Measurements from ENCODE around the gene NR3C1.

The NR3C1 gene

GRCh38 chr5:143354025-143354424 lies 49.5 kb downstream of the NR3C1 start:
- H3K4me1 ChIP-seq (ENCODE audit: control insufficient read depth, insufficient read depth, low read depth, low read length): peaks cover 2% of the 10 kb centered on the region
- peak overlapping the region; percentile 68 for H3K27ac ChIP-seq (ENCODE audit: low read length, poor library complexity, severe bottlenecking)
- H3K4ac ChIP-seq (ENCODE audit: low read depth in 1 of 2, low read length in 2 of 2): no peak overlapping the region
- H2BK5ac ChIP-seq (ENCODE audit: low read depth, low read length, poor library complexity, severe bottlenecking): no peak overlapping the region
- H3K27me3 ChIP-seq (ENCODE audit: control insufficient read depth in 1 of 2, insufficient read depth in 1 of 2, low read length in 2 of 2): no peaks in the 10 kb centered on the region
- no peak overlapping the region for H2BK120ac ChIP-seq (ENCODE audit: low read depth, low read length)
- no peak overlapping the region for H3K23ac ChIP-seq (ENCODE audit: low read length in 2 of 2)
- H2BK12ac ChIP-seq (ENCODE audit: low read length in 2 of 2): no peak overlapping the region
- H3K36me3 ChIP-seq (ENCODE audit: control insufficient read depth in 1 of 2, insufficient read depth in 2 of 2, low read depth in 1 of 2, low read length in 2 of 2): no peaks in the 10 kb centered on the region
- H3K79me1 ChIP-seq (replicated peaks; ENCODE audit: low read length, poor library complexity, severe bottlenecking): peaks cover 8% of the 10 kb centered on the region
- H2AK5ac ChIP-seq (ENCODE audit: low read length, severe bottlenecking): no peak overlapping the region
- no peaks in the 10 kb centered on the region for H3K9me3 ChIP-seq (ENCODE audit: control insufficient read depth, low read length)
- H2BK15ac ChIP-seq (ENCODE audit: low read depth, poor library complexity, severe bottlenecking): no peak overlapping the region
- no peak overlapping the region for H3K4me2 ChIP-seq (ENCODE audit: low read length, poor library complexity, severe bottlenecking)
- no peak overlapping the region for H3K14ac ChIP-seq (ENCODE audit: low read length in 2 of 2)
- H4K8ac ChIP-seq (ENCODE audit: low read length): no peak overlapping the region
- H2AFZ ChIP-seq (ENCODE audit: low read depth, low read length): no peak overlapping the region
- peak overlapping the region in 1 of 2 experiments; percentile 64 for H3K4me3 ChIP-seq (ENCODE audit: insufficient read depth in 1 of 2, low read depth in 1 of 2, low read length in 2 of 2)
- no peak overlapping the region for H3K18ac ChIP-seq (ENCODE audit: low read depth in 1 of 2, low read length in 2 of 2)
- peak overlapping the region; percentile 63 for H3K9ac ChIP-seq (ENCODE audit: low read length)
- 46% methylated on average over 2 of the region's 3 CpGs for WGBS
- DNase-seq: peak; percentile 54
- H4K91ac ChIP-seq (ENCODE audit: low read length): no peak overlapping the region

- no peak overlapping the region for H3K14ac ChIP-seq (ENCODE audit: low read length in 2 of 2)
- H3K18ac ChIP-seq (ENCODE audit: low read depth in 1 of 2, low read length in 2 of 2): no peak overlapping the region
- no peak overlapping the region for H2BK120ac ChIP-seq (ENCODE audit: low read depth, low read length)
- no peak overlapping the region for H4K8ac ChIP-seq (ENCODE audit: low read length)
- H3K9me3 ChIP-seq (ENCODE audit: control insufficient read depth, low read length): no peaks in the 10 kb centered on the region
- H3K36me3 ChIP-seq (ENCODE audit: control insufficient read depth in 1 of 2, insufficient read depth in 2 of 2, low read depth in 1 of 2, low read length in 2 of 2): peaks cover 0 to 2% of the 10 kb centered on the region in 2 experiments
- H3K23ac ChIP-seq (ENCODE audit: low read length in 2 of 2): no peak overlapping the region
- H3K4me1 ChIP-seq (ENCODE audit: control insufficient read depth, insufficient read depth, low read depth, low read length): peaks cover 2% of the 10 kb centered on the region
- H3K27me3 ChIP-seq (ENCODE audit: control insufficient read depth in 1 of 2, insufficient read depth in 1 of 2, low read length in 2 of 2): no peaks in the 10 kb centered on the region
- peaks cover 14% of the 10 kb centered on the region for H3K79me1 ChIP-seq (replicated peaks; ENCODE audit: low read length, poor library complexity, severe bottlenecking)
- H4K91ac ChIP-seq (ENCODE audit: low read length): no peak overlapping the region
- no peak overlapping the region for H2BK12ac ChIP-seq (ENCODE audit: low read length in 2 of 2)
- H3K4me3 ChIP-seq (ENCODE audit: insufficient read depth in 1 of 2, low read depth in 1 of 2, low read length in 2 of 2): peak overlapping the region in 1 of 2 experiments; percentile 64
- no peak overlapping the region for H2BK15ac ChIP-seq (ENCODE audit: low read depth, poor library complexity, severe bottlenecking)
- H2BK5ac ChIP-seq (ENCODE audit: low read depth, low read length, poor library complexity, severe bottlenecking): no peak overlapping the region
- no peak overlapping the region for H2AFZ ChIP-seq (ENCODE audit: low read depth, low read length)
- no peak overlapping the region for H2AK5ac ChIP-seq (ENCODE audit: low read length, severe bottlenecking)
- H3K4me2 ChIP-seq (ENCODE audit: low read length, poor library complexity, severe bottlenecking): no peak overlapping the region
- H3K27ac ChIP-seq (ENCODE audit: low read length, poor library complexity, severe bottlenecking): no peak overlapping the region
- WGBS: 100% methylated on average over 1 of the region's 1 CpG
- no peak overlapping the region for H3K4ac ChIP-seq (ENCODE audit: low read depth in 1 of 2, low read length in 2 of 2)
- H3K9ac ChIP-seq (ENCODE audit: low read length): peak overlapping the region; percentile 57
- DNase-seq: no peak
Measured at GRCh38 chr5:143352691-143353090, 50.8 kb downstream of the NR3C1 start.

GRCh38 chr5:143350751-143351602 lies 52.5 kb downstream of the NR3C1 start:
- peak overlapping the region; percentile 18 for H3K27ac ChIP-seq (ENCODE audit: low read length, poor library complexity, severe bottlenecking)
- no peak overlapping the region for H2BK15ac ChIP-seq (ENCODE audit: low read depth, poor library complexity, severe bottlenecking)
- no peak overlapping the region for H2AK5ac ChIP-seq (ENCODE audit: low read length, severe bottlenecking)
- H4K91ac ChIP-seq (ENCODE audit: low read length): no peak overlapping the region
- H3K27me3 ChIP-seq (ENCODE audit: control insufficient read depth in 1 of 2, insufficient read depth in 1 of 2, low read length in 2 of 2): no peaks in the 10 kb centered on the region
- no peak overlapping the region for H2BK120ac ChIP-seq (ENCODE audit: low read depth, low read length)
- DNase-seq: peak; percentile 88
- no peak overlapping the region for H3K14ac ChIP-seq (ENCODE audit: low read length in 2 of 2)
- H2BK12ac ChIP-seq (ENCODE audit: low read length in 2 of 2): no peak overlapping the region
- H4K8ac ChIP-seq (ENCODE audit: low read length): no peak overlapping the region
- H3K9ac ChIP-seq (ENCODE audit: low read length): peak overlapping the region; percentile 22
- H3K36me3 ChIP-seq (ENCODE audit: control insufficient read depth in 1 of 2, insufficient read depth in 2 of 2, low read depth in 1 of 2, low read length in 2 of 2): peaks cover 0 to 3% of the 10 kb centered on the region in 2 experiments
- H3K9me3 ChIP-seq (ENCODE audit: control insufficient read depth, low read length): no peaks in the 10 kb centered on the region
- H3K4me2 ChIP-seq (ENCODE audit: low read length, poor library complexity, severe bottlenecking): no peak overlapping the region
- no peak overlapping the region for H3K4me3 ChIP-seq (ENCODE audit: insufficient read depth in 1 of 2, low read depth in 1 of 2, low read length in 2 of 2)
- H3K79me1 ChIP-seq (replicated peaks; ENCODE audit: low read length, poor library complexity, severe bottlenecking): peaks cover 16% of the 10 kb centered on the region
- H3K18ac ChIP-seq (ENCODE audit: low read depth in 1 of 2, low read length in 2 of 2): peak overlapping the region in 1 of 2 experiments; percentile 53
- no peak overlapping the region for H2BK5ac ChIP-seq (ENCODE audit: low read depth, low read length, poor library complexity, severe bottlenecking)
- peaks cover 2% of the 10 kb centered on the region for H3K4me1 ChIP-seq (ENCODE audit: control insufficient read depth, insufficient read depth, low read depth, low read length)
- H2AFZ ChIP-seq (ENCODE audit: low read depth, low read length): no peak overlapping the region
- H3K23ac ChIP-seq (ENCODE audit: low read length in 2 of 2): no peak overlapping the region
- WGBS: 35% methylated on average over 3 of the region's 3 CpGs
- H3K4ac ChIP-seq (ENCODE audit: low read depth in 1 of 2, low read length in 2 of 2): no peak overlapping the region

GRCh38 chr5:143350341-143350740 lies 53.1 kb downstream of the NR3C1 start:
- peaks cover 17% of the 10 kb centered on the region for H3K79me1 ChIP-seq (replicated peaks; ENCODE audit: low read length, poor library complexity, severe bottlenecking)
- no peaks in the 10 kb centered on the region for H3K27me3 ChIP-seq (ENCODE audit: control insufficient read depth in 1 of 2, insufficient read depth in 1 of 2, low read length in 2 of 2)
- H3K23ac ChIP-seq (ENCODE audit: low read length in 2 of 2): no peak overlapping the region
- peak overlapping the region; percentile 22 for H3K9ac ChIP-seq (ENCODE audit: low read length)
- DNase-seq: no peak
- H3K18ac ChIP-seq (ENCODE audit: low read depth in 1 of 2, low read length in 2 of 2): no peak overlapping the region
- H3K27ac ChIP-seq (ENCODE audit: low read length, poor library complexity, severe bottlenecking): peak overlapping the region; percentile 18
- no peak overlapping the region for H2BK12ac ChIP-seq (ENCODE audit: low read length in 2 of 2)
- 98% methylated on average over 1 of the region's 1 CpG for WGBS
- H2BK120ac ChIP-seq (ENCODE audit: low read depth, low read length): no peak overlapping the region
- no peak overlapping the region for H4K8ac ChIP-seq (ENCODE audit: low read length)
- H3K4me2 ChIP-seq (ENCODE audit: low read length, poor library complexity, severe bottlenecking): no peak overlapping the region
- H3K36me3 ChIP-seq (ENCODE audit: control insufficient read depth in 1 of 2, insufficient read depth in 2 of 2, low read depth in 1 of 2, low read length in 2 of 2): peaks cover 0 to 3% of the 10 kb centered on the region in 2 experiments
- H2AK5ac ChIP-seq (ENCODE audit: low read length, severe bottlenecking): no peak overlapping the region
- no peak overlapping the region for H3K4ac ChIP-seq (ENCODE audit: low read depth in 1 of 2, low read length in 2 of 2)
- H4K91ac ChIP-seq (ENCODE audit: low read length): no peak overlapping the region
- no peaks in the 10 kb centered on the region for H3K9me3 ChIP-seq (ENCODE audit: control insufficient read depth, low read length)
- no peak overlapping the region for H3K4me3 ChIP-seq (ENCODE audit: insufficient read depth in 1 of 2, low read depth in 1 of 2, low read length in 2 of 2)
- H3K14ac ChIP-seq (ENCODE audit: low read length in 2 of 2): no peak overlapping the region
- H3K4me1 ChIP-seq (ENCODE audit: control insufficient read depth, insufficient read depth, low read depth, low read length): peaks cover 2% of the 10 kb centered on the region
- no peak overlapping the region for H2BK15ac ChIP-seq (ENCODE audit: low read depth, poor library complexity, severe bottlenecking)
- no peak overlapping the region for H2BK5ac ChIP-seq (ENCODE audit: low read depth, low read length, poor library complexity, severe bottlenecking)
- H2AFZ ChIP-seq (ENCODE audit: low read depth, low read length): no peak overlapping the region

Data from mesenchymal stem cell (in vitro differentiated cells and primary cell).